Large intestine (tissue), 3 donors: Measurements from ENCODE around the gene FTO. TPM values are rescaled to one million over a fixed set of nuclear protein-coding genes. Genes with fewer than 3 reads are reported as not detected.

Source experiments
- DNase-seq, 2 donors: peaks; one replicate each; pipeline versions ENCODE4 v3.0.0 to v3.0.0-alpha.2; 2013
- H3K27ac ChIP-seq: one replicate; pipeline ENCODE4 v1.5.1; 2013; ENCODE audit warnings: low read length
- H3K27me3 ChIP-seq: 2 replicates; pipeline ENCODE4 v1.6.1; 2013; ENCODE audit warnings: low read length; ENCODE audit not compliant: control insufficient read depth, insufficient read depth
- H3K36me3 ChIP-seq: 2 replicates; pipeline ENCODE4 v1.6.1; 2013; ENCODE audit warnings: low read length; ENCODE audit not compliant: control insufficient read depth, insufficient read depth
- H3K4me1 ChIP-seq: one replicate; pipeline ENCODE4 v1.6.1; 2013; ENCODE audit warnings: low read length; ENCODE audit not compliant: control insufficient read depth, insufficient read depth
- H3K4me3 ChIP-seq: one replicate; pipeline ENCODE4 v1.5.1; 2013; ENCODE audit warnings: low read length
- H3K9me3 ChIP-seq: one replicate; pipeline ENCODE4 v1.6.1; 2013; ENCODE audit warnings: mild to moderate bottlenecking, low read depth, low read length, moderate library complexity; ENCODE audit not compliant: control insufficient read depth
- WGBS: methylation state at CpG from one replicate; pipeline ENCODE4 v1.1.5; 2013; ENCODE audit warnings: low lambda C conversion rate; ENCODE audit not compliant: insufficient coverage; 5-methylcytosine and 5-hydroxymethylcytosine counted together
- polyA plus RNA-seq: library from polyadenylated mRNA; unstranded; fragments of 120-200 nt; gene quantifications from one replicate; pipeline ENCODE4 v1.2.1, GENCODE V29; 2013

The FTO gene
- polyA plus RNA-seq, 1 donor, result 43.1 TPM

- no CpG with 5 or more reads among the region's 2 CpGs for WGBS
- Histone ChIP-seq H3K4me3 (no peak overlapping the region), H3K27me3 (no peaks in the 10 kb centered on the region), H3K36me3 (no peaks in the 10 kb centered on the region), H3K4me1 (no peaks in the 10 kb centered on the region), H3K27ac (no peak overlapping the region), H3K9me3 (no peaks in the 10 kb centered on the region)
- no peak for DNase-seq
Measured at GRCh38 chr16:53955221-53955875, 251.4 kb downstream of the FTO start.

GRCh38 chr16:53958341-53958880, 254.5 kb downstream of the FTO start:
- Histone ChIP-seq H3K4me3 (no peak overlapping the region), H3K36me3 (no peaks in the 10 kb centered on the region), H3K9me3 (no peaks in the 10 kb centered on the region), H3K27me3 (no peaks in the 10 kb centered on the region), H3K4me1 (no peaks in the 10 kb centered on the region), H3K27ac (no peak overlapping the region)
- no CpG with 5 or more reads among the region's 10 CpGs for WGBS
- no peak for DNase-seq

GRCh38 chr16:53960050-53960812, 256.3 kb downstream of the FTO start:
- no peak overlapping the region for H3K27ac ChIP-seq
- no peaks in the 10 kb centered on the region for H3K36me3 ChIP-seq
- no peaks in the 10 kb centered on the region for H3K27me3 ChIP-seq
- no peaks in the 10 kb centered on the region for H3K9me3 ChIP-seq
- H3K4me3 ChIP-seq, result no peak overlapping the region
- DNase-seq, result no peak
- H3K4me1 ChIP-seq, result no peaks in the 10 kb centered on the region
- no CpG with 5 or more reads among the region's 7 CpGs for WGBS

- DNase-seq, result no peak
- Histone ChIP-seq H3K4me1 (no peaks in the 10 kb centered on the region), H3K27ac (no peak overlapping the region), H3K36me3 (no peaks in the 10 kb centered on the region), H3K9me3 (no peaks in the 10 kb centered on the region), H3K27me3 (no peaks in the 10 kb centered on the region), H3K4me3 (no peak overlapping the region)
- 80% methylated on average over 1 of the region's 6 CpGs for whole genome bisulfite sequencing
Measured at GRCh38 chr16:53960954-53961616, 257.1 kb downstream of the FTO start.

- no peak for DNase-seq
- WGBS, result no CpG with 5 or more reads among the region's 2 CpGs
- H3K4me1 ChIP-seq, result no peaks in the 10 kb centered on the region
- no peak overlapping the region for H3K27ac ChIP-seq
- no peak overlapping the region for H3K4me3 ChIP-seq
- no peaks in the 10 kb centered on the region for H3K27me3 ChIP-seq
- no peaks in the 10 kb centered on the region for H3K9me3 ChIP-seq
- H3K36me3 ChIP-seq, result no peaks in the 10 kb centered on the region
Measured at GRCh38 chr16:53962041-53962440, 258.1 kb downstream of the FTO start.

GRCh38 chr16:53964145-53964790, 260.3 kb downstream of the FTO start:
- no peak overlapping the region for H3K4me3 ChIP-seq
- DNase-seq, result no peak
- no peaks in the 10 kb centered on the region for H3K4me1 ChIP-seq
- H3K36me3 ChIP-seq, result no peaks in the 10 kb centered on the region
- no peaks in the 10 kb centered on the region for H3K27me3 ChIP-seq
- H3K9me3 ChIP-seq, result no peaks in the 10 kb centered on the region
- H3K27ac ChIP-seq, result no peak overlapping the region

- H3K9me3 ChIP-seq, result no peaks in the 10 kb centered on the region
- no peak overlapping the region for H3K27ac ChIP-seq
- 100% methylated on average over 2 of the region's 14 CpGs for WGBS
- no peaks in the 10 kb centered on the region for H3K36me3 ChIP-seq
- no peak for DNase-seq
- H3K27me3 ChIP-seq, result no peaks in the 10 kb centered on the region
- no peaks in the 10 kb centered on the region for H3K4me1 ChIP-seq
- no peak overlapping the region for H3K4me3 ChIP-seq
Measured at GRCh38 chr16:53966821-53967571, 263.0 kb downstream of the FTO start.

GRCh38 chr16:53967572-53967971, 263.6 kb downstream of the FTO start:
- WGBS, result 100% methylated on average over 4 of the region's 6 CpGs
- Histone ChIP-seq H3K4me3 (no peak overlapping the region), H3K9me3 (no peaks in the 10 kb centered on the region), H3K27me3 (no peaks in the 10 kb centered on the region), H3K4me1 (no peaks in the 10 kb centered on the region), H3K36me3 (no peaks in the 10 kb centered on the region), H3K27ac (no peak overlapping the region)
- DNase-seq, result no peak

GRCh38 chr16:53968454-53968853, 264.5 kb downstream of the FTO start:
- no peak for DNase-seq
- H3K27ac ChIP-seq, result no peak overlapping the region
- no peaks in the 10 kb centered on the region for H3K9me3 ChIP-seq
- H3K4me1 ChIP-seq, result no peaks in the 10 kb centered on the region
- WGBS, result no CpG with 5 or more reads among the region's 2 CpGs
- no peaks in the 10 kb centered on the region for H3K36me3 ChIP-seq
- H3K4me3 ChIP-seq, result no peak overlapping the region
- H3K27me3 ChIP-seq, result no peaks in the 10 kb centered on the region

- no peaks in the 10 kb centered on the region for H3K9me3 ChIP-seq
- H3K27ac ChIP-seq, result no peak overlapping the region
- no peak for DNase-seq
- H3K36me3 ChIP-seq, result no peaks in the 10 kb centered on the region
- H3K27me3 ChIP-seq, result no peaks in the 10 kb centered on the region
- 80% methylated on average over 1 of the region's 1 CpG for WGBS
- H3K4me1 ChIP-seq, result no peaks in the 10 kb centered on the region
- no peak overlapping the region for H3K4me3 ChIP-seq
Measured at GRCh38 chr16:53968896-53969295, 264.9 kb downstream of the FTO start.
